ENCODE results near the gene TTLL3.

GRCh38 chr3:9843715-9844438, 33.8 kb downstream of the TTLL3 start, which contains the start of gene RPUSD3:
- TF ChIP-seq CTCF (IDR thresholded peaks at IDR 0.05; ENCODE audit: insufficient read depth, low read depth, low read length): no peak
- no peak for TF ChIP-seq EZH2 (IDR thresholded peaks at IDR 0.05; ENCODE audit: insufficient read depth, low read length)

Measured in astrocyte (in vitro differentiated cells and primary cell).